GM12878 (cell line): ENCODE data around the gene SMPD3. TPM values are rescaled to one million over a fixed set of nuclear protein-coding genes. Genes with fewer than 3 reads are reported as not detected.

Source experiments
- ATF2 ChIP-seq: IDR thresholded peaks from 2 replicates; pipeline ENCODE4 v1.6.1; 2012; ENCODE audit warnings: low read length, inconsistent platforms
- BCL11A ChIP-seq: IDR thresholded peaks from 2 replicates; pipeline ENCODE4 v1.6.1; 2011; ENCODE audit warnings: low read depth, low read length
- BCLAF1 ChIP-seq: fragments of 450-650 bp; IDR thresholded peaks from 2 replicates; pipeline ENCODE4 v1.6.1; 2017; ENCODE audit warnings: antibody characterized with exemption, mild to moderate bottlenecking, moderate library complexity
- CBX5 ChIP-seq: sonication (generic); IDR thresholded peaks from 2 replicates; pipeline ENCODE4 v1.6.1; 2016; ENCODE audit warnings: low read depth, moderate library complexity, mild to moderate bottlenecking, inconsistent platforms
- CTCF ChIP-seq, 3 experiments: IDR thresholded peaks in 2 of 3; conservative IDR thresholded peaks in 1 of 3; 2 replicates each; pipeline ENCODE4 v1.5.1; 2011; ENCODE audit warnings: low read depth in 3 of 3, low read length in 3 of 3, mild to moderate bottlenecking in 3 of 3, control low read depth in 2 of 3, moderate library complexity in 2 of 3, inconsistent platforms in 1 of 3, mixed read lengths in 1 of 3; ENCODE audit not compliant: control insufficient read depth in 2 of 3, insufficient read depth in 1 of 3; ENCODE audit errors: extremely low read depth in 1 of 3
- MTA3 ChIP-seq: IDR thresholded peaks from 2 replicates; pipeline ENCODE4 v1.6.1; 2012; ENCODE audit warnings: low read length, inconsistent platforms, borderline replicate concordance
- polyA plus RNA-seq, 11 experiments: library from polyadenylated mRNA; depleted of rRNA in 4 of 11; unstranded in 6 of 11; stranded (reverse) in 5 of 11; fragments of >200 nt; fragmentation: Nextera tagmentation in 4 of 11; fragmentation: Illumina TruSeq in 1 of 11; extraction: Ambion mirVana in 4 of 11; extraction: Trizol in 1 of 11; gene quantifications; 1 replicate in 1 of 11; 2 replicates in 10 of 11; pipeline versions ENCODE4 v1.2.1 to v1.2.3, GENCODE V29; 2011 to 2016; ENCODE audit warnings: inconsistent platforms in 2 of 11, missing spikeins in 2 of 11, low read depth in 1 of 11
- total RNA-seq, 4 experiments: library from RNA; depleted of rRNA in 3 of 4; stranded (reverse); fragments of >200 nt in 3 of 4; fragmentation: Illumina TruSeq in 1 of 4; extraction: Trizol in 1 of 4; gene quantifications; 2 replicates each; pipeline versions ENCODE4 v1.2.1 to v1.2.3, GENCODE V29; 2013 to 2021

The SMPD3 gene
- total and polyA plus RNA-seq, 10 of the 15 experiments (the other 5 are each of a cell fraction or from before 2014, with no cell fraction given): 0.04 to 2.0 (median 1.2) TPM

GRCh38 chr16:68460067-68460466, 11.8 kb upstream of the SMPD3 start (continued):
- TF ChIP-seq BCL11A (peak; percentile 50; the same call in 1 of the 2 replicates), ATF2 (peak; percentile 74), BCLAF1 (no peak), CTCF (IDR thresholded peaks at IDR 0.05 in 2 of 3, conservative IDR thresholded peaks at IDR 0.05 in 1 of 3; ENCODE audit: control insufficient read depth in 2 of 3, extremely low read depth in 1 of 3, insufficient read depth in 1 of 3, low read depth in 3 of 3, low read length in 3 of 3) (no peak), MTA3 (no peak), CBX5 (no peak)
